HG03571 (cell line): ENCODE measurements around the gene ARPC2.

ENCODE experiments used
- ATAC-seq: cut with Tn5 transposase; IDR thresholded peaks from one replicate; pipeline ENCODE4 v1.9.1; 2021; ENCODE audit not compliant: unreplicated experiment

ARPC2 gene

GRCh38 chr2:218216336-218216673 is 684 bp upstream of the ARPC2 start:
- no peak for ATAC-seq

DNA sequence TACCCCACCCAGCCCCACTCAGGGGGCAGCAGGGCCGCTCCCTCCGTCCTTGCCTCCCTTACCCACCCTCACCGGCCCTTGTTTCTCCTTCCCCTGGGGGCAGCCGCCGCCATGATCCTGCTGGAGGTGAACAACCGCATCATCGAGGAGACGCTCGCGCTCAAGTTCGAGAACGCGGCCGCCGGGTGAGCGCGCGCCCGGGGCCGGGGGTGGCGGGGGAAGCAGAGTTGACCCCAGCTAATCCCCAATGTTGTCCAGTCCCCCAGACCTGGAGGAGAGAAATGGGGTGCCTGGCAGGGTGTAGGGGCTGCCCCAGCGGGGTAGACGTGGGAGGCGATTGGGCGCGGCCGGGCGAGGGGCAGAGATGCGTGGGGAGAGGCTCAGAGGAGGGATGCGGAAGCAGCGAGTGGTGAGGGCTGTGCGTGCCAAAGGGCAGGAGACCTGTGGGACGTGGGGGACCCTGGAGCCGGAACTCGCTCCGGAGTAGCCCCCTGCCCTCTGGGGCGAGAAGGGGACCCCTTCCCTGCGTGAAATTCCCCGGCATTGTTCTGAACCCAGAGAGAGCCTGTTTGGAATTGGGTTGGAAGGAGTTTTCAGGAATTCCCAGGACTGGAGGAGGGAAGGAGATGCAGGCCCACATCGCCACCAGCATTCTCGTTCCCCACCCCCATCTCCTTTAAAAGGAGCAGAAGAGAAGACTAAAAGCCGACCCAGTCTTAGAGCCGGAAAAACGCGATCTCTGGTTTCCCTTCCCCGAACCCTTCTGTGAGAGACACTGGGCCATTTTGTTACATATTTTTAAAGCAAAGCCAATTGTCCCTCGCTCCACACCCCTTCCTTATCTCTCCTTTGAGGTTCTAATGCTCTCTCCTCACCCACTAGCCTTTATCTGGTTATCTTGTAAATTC is 625 bp downstream of the ARPC2 start:
- ATAC-seq = peak; percentile 40

DNA sequence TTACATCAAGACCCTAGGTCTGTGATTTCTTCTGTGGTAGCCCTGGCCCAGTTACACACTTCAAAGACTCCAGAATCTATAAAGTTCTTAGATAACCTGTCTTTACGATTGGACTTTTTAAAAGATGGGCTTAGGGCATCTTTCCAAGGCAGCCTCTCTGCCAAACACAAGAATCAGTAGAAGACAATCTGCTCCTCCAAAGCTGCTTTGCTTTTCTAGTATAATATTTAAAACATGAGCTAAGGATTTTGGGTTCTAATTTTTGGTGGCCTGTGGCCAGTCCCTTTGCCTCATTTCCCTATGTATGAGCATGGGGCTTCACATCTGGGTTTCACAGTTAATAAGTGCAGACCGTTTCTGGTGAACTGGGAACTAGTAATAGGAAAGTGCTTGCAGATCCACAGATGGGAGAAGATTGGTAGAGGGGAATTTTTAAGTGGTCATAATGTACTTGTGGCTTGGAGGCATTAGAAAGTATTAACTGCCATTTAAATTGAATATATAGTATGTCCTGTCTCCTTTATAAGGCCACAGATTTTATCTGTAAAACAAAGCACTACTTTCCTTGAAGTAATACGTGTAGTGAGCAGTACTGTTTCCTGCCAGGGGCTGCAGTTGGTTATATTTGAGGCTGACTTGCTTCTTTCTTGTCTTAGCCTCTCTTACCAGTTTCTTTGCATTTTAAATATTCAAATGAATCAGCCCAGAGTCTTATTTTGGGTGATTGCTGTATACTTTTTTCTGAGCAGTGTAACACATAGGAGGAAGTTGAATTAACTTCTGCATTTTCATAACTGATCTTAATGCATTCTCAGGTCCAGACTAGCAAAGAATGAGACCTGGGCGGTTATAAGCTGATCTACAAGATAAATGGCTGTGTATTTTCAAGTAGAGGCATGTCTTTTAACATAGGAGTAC is 1.5 kb downstream of the ARPC2 start:
- ATAC-seq = peak; percentile 38

- ATAC-seq = no peak
Measured at GRCh38 chr2:218219934-218220333, 2.9 kb downstream of the ARPC2 start.

DNA sequence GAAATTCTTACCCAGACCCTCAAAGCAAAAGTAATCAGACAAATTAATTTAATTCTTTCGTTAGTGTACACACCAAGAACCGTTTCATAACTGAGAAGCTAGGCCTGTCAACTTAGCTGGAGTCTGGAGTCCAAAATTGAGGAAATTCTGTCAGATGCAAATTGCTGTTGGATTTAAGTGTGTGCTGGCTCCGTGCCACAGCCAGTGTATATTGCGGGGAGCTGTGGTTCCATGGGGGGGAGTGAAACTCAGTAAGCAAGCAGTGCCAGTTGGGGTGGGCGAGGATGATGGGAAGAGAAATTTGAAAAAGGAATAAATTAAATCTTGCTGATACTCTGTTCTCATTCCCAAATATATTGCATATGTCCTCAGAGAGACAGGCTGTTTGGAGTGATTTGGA is 4.0 kb downstream of the ARPC2 start:
- ATAC-seq = no peak

GRCh38 chr2:218223046-218223445 is 6.1 kb downstream of the ARPC2 start:
- ATAC-seq = no peak

- ATAC-seq = no peak
Measured at GRCh38 chr2:218224186-218224585, 7.2 kb downstream of the ARPC2 start.

DNA sequence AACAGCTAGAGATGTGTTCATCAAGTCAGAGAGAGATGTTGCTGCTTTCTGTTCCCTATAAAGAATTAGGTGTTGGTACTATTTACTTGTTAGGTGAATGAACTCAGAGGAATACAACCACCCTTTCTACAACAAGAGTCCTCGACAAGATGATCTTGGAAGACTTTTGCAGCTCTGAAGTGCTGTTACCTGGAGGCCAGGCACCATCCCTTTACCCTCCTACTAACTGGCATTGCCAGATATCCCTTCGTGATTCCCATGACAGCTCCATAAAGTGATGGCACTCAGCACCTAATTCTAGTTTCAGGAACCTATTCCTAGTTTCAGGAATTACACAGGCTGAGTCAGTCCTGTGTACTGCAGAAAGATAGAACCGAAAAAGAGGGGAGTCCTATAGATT is 9.9 kb downstream of the ARPC2 start:
- ATAC-seq = no peak

- no peak for ATAC-seq
Measured at GRCh38 chr2:218228366-218229090, 11.5 kb downstream of the ARPC2 start.

- ATAC-seq = peak; percentile 84
Measured at GRCh38 chr2:218229239-218229638, 12.2 kb downstream of the ARPC2 start.

DNA sequence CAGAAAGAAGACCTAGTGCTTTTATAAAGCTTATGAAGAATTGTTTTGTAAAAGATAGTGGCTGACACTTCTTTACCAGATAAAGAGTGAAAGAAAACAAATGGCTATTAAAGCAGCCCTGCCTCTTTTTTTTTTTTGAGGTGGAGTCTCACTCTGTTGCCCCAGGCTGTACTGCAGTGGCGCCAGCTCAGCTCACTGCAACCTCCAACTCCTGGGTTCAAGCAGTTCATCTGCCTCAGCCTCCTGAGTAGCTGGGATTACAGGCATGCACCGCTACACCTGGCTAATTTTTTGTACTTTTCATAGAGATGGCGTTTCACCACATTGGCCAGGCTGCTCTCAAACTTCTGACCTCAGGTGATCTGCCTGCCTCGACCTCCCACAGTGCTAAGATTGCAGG is 12.9 kb downstream of the ARPC2 start:
- ATAC-seq = no peak

GRCh38 chr2:218230882-218231281 is 13.9 kb downstream of the ARPC2 start:
- ATAC-seq = peak; percentile 74

DNA sequence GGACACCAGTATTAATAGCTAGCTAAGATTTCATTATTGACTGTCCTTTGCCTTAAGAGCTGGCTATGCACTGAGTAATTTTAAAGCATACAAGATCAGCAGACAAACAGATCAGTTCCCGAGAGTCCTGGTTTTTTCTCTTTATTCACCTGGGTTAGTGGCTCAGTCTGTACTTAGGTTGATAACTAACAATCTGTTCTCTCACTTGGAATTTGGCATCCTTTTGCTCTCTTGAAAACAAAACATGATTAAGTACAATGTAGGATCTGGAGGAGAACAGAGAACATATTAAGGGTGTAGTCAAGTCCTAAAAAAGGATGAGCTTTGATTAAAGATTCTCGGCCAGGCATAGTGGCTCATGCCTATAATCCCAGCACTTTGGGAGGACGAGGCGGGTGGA is 16.6 kb downstream of the ARPC2 start:
- ATAC-seq = no peak

- no peak for ATAC-seq
Measured at GRCh38 chr2:218234521-218234920, 17.5 kb downstream of the ARPC2 start.

DNA sequence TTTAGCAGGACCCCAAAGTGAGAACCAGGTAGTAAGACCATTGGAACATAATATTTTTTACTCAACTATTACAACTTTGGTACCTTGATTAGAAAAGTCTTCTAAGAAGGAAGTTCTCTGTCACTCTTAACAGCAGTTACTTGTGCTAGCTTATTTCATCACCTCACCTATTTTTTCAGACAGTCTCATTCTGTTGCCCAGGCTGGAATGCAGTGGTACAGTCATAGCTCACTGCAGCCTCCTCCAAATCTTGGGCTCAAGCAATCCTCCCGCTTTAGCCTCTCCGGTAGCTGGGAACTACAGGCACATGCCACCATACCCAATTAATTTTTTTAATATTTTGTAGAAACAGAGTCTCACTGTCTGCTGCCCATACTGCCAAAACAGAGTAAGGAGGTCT is 18.0 kb downstream of the ARPC2 start:
- ATAC-seq = no peak

- ATAC-seq = no peak
Measured at GRCh38 chr2:218236829-218237228, 19.8 kb downstream of the ARPC2 start.

- ATAC-seq = no peak
Measured at GRCh38 chr2:218238887-218239286, 21.9 kb downstream of the ARPC2 start.

- no peak for ATAC-seq
Measured at GRCh38 chr2:218244204-218244603, 27.2 kb downstream of the ARPC2 start.

GRCh38 chr2:218244665-218245064 is 27.7 kb downstream of the ARPC2 start:
- ATAC-seq = no peak

- ATAC-seq = no peak
Measured at GRCh38 chr2:218245214-218245613, 28.2 kb downstream of the ARPC2 start.

DNA sequence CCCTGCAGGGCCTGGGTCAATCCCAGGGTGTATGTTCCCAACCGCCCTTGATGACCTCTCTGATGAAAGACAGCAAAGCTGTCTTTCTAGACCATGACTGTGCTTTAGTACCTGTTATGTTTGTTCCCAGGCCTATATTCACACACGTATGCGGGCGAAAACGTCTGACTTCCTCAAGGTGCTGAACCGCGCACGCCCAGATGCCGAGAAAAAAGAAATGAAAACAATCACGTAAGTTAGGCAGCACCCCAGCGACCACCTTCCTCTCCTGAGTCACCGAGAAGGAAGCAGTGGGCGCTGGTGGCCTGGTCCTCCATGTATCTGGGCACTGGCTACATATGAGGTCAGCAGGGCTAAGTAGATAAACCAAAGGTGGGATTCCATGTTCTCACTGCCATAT is 32.7 kb downstream of the ARPC2 start:
- no peak for ATAC-seq
